HL-60/S4 treated with retinoic acid at 250 ng/mL for 4 days and 3 days (cell line): ENCODE measurements around the gene COL5A3.
"Not testable (repeated sequence)": the region's sequence is repeated elsewhere in the genome, so short reads cannot be mapped to it uniquely, and the experiment has no call there.

Experiments used
- in situ Hi-C: fragments of 300-500 bp; cut with MboI; formaldehyde crosslinking; loops from 2 replicates; pipeline ENCODE4 v1.7.0; 2022; ENCODE audit warnings: low sequenced_read_pairs

The COL5A3 gene

GRCh38 chr19:9940778-9941177 lies 69.5 kb downstream of the COL5A3 start:
- in situ Hi-C loops: loop anchor here (25.0 kb wide), 1 partner anchor 447 kb away; the partner anchor contains the start of gene TYK2

GRCh38 chr19:9939301-9939913 lies 70.9 kb downstream of the COL5A3 start:
- in situ Hi-C loops: loop anchor here (10.0 to 25.0 kb wide), 2 partner anchors 305 to 448 kb away; partner anchors contain the start of gene TYK2

DNA sequence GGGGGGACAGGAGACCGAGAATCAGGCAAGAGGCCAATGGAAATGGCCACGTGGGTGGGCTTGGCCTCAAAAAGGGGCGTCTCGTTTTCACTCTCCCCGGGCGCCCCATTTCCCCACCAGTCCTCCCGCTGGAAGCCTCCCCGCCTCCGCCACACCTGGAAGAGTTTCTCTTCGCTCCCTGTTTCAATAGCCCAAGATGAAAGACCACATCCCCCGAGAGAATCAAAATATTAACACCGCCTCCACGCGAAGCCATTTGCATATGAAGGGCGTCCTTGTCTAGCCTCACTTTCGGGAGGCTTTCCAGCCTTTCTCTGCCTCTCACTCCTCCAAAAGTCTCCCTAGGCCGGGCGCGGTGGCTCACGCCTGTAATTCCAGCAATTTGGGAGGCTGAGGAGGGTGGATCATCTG lies 73.3 kb downstream of the COL5A3 start:
- in situ Hi-C loops: loop anchor here (10.0 to 25.0 kb wide), 2 partner anchors 308 to 450 kb away; partner anchors contain the start of gene TYK2

GRCh38 chr19:9936326-9937000 lies 73.8 kb downstream of the COL5A3 start, which contains the start of gene OLFM2:
Gene OLFM2 (minus strand): TSS chr19:9936515. CDS start chr19:9936366, 149 bp downstream.
- in situ Hi-C loops: loop anchor here (10.0 to 25.0 kb wide), 2 partner anchors 308 to 451 kb away; partner anchors contain the start of gene TYK2

DNA sequence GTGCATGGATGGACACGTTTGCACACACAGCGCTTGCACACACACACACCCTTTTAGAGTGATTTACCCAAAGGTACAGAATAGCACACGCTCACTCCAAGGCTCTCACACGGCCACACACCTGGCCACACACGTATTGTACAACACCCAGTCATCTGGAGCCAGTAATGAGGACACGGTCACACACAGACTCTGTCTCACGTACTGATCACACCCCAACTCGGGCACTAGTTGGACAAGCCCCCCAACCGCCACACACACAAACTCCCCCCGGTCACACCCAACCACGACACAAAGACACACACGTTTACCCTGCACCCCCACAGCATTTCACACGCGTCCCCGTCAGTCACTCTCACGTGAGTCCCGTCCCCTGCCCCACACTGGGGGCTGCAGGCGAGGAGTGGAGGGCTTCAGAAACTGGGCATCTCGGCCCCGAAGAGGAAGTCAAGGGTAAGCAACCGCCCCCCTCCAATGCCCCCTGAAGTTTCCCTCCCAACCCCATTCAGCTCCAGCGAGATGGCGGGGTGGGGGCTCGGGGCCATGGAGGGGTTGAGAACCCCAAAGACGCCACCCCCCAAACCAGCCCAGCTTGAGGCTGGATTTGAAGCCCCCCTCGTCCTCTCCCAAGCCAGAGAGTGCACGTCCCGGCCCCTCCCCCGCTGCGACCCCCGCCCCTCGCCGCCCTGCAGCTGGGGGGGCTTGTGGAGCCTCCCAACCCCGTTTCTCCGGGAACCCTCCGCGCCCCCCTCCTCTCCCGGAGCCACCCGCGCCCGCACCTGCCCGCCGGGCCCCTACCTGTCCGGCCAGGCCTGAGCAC lies 74.6 kb downstream of the COL5A3 start:
- in situ Hi-C loops: loop anchor here (10.0 to 25.0 kb wide), 2 partner anchors 309 to 452 kb away; partner anchors contain the start of gene TYK2

DNA sequence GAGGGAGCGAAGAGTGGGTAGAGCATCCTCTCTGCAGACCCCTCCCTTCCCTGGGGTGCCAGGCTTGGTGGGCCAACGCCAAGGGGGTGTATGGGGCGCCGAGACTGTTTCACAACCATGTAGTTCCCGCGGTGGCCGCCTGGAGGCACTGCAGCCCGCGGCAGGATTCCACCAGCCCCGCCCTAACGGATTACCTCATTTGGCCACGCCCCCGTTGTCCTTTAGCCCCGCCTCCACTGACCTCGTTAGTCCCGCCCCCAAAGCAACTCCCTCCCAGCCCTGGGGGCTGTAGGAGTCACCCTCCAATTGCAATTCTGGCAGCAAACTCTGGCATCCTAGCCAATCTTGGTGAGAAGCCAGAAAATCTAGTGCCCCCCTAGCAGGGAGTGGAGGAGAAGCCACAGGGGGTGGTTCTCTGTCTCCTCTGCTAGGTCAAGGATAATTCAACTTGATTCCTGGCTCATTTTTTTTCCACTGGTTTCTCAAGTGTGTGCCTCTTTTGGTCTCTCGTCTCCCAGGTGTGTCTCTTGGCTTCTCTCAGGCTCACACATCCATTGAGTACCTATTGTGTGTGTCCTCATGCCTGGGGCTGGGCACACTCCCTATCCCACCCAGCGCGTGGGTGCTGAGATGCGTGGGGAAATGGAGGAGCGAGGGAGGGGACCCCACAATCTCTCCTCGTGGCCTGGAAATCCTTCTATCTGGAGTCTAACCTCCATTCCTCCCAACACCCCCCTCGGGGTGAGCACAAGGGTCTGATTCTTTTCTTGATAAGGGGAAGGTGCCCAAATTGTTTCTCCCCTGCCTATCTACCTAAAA lies 76.0 kb downstream of the COL5A3 start:
- in situ Hi-C loops: loop anchor here (10.0 to 25.0 kb wide), 2 partner anchors 310 to 453 kb away; partner anchors contain the start of gene TYK2

DNA sequence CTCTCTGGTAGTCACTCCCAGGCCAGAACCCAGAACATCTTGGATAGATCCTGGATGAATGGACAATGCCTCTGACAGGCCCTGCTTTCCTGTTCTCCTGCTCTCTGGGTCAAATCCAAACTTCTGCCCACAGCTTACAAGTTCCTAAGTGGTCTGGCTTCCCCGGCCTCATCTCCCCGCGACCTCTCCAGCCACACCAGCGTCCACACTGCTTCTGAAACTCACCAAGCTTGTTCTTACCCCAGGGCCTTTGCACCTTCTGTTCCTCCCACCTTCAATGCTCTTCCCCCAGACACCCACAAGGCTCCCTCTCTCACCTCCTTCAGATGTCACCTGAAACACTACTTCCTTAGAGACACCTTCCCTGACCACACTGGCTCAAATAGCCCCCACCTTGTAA lies 77.5 kb downstream of the COL5A3 start:
- in situ Hi-C loops: loop anchor here (10.0 to 25.0 kb wide), 2 partner anchors 312 to 454 kb away; partner anchors contain the start of gene TYK2

GRCh38 chr19:9931629-9932028 lies 78.7 kb downstream of the COL5A3 start:
- in situ Hi-C loops: loop anchor here (10.0 to 25.0 kb wide), 2 partner anchors 313 to 456 kb away; partner anchors contain the start of gene TYK2

- in situ Hi-C loops: no loop called here
Measured at GRCh38 chr19:9923440-9923839, 86.9 kb downstream of the COL5A3 start.

- in situ Hi-C loops: not testable (repeated sequence)
Measured at GRCh38 chr19:9922782-9923379, 87.4 kb downstream of the COL5A3 start.

- in situ Hi-C loops: no loop called here
Measured at GRCh38 chr19:9917321-9917720, 93.0 kb downstream of the COL5A3 start.

DNA sequence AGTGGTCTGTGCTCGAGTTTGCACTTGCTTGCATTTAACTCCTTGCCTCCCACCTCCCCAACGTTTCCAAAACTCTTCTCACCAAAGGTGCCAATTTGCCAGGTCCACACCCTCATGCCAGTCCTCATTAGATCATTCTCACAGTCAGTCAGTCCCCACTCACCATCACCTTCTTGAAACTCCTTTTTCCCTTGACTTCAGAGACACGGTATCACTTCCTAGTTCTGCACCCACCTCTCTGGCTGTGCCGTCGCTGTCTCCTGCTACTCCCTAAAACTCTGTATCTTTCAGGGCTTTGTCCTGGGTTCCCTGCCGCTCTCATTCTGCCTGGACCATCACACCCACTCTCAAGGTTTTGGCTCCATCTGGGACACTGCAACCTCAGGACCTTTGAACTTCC lies 93.6 kb downstream of the COL5A3 start:
- in situ Hi-C loops: no loop called here

DNA sequence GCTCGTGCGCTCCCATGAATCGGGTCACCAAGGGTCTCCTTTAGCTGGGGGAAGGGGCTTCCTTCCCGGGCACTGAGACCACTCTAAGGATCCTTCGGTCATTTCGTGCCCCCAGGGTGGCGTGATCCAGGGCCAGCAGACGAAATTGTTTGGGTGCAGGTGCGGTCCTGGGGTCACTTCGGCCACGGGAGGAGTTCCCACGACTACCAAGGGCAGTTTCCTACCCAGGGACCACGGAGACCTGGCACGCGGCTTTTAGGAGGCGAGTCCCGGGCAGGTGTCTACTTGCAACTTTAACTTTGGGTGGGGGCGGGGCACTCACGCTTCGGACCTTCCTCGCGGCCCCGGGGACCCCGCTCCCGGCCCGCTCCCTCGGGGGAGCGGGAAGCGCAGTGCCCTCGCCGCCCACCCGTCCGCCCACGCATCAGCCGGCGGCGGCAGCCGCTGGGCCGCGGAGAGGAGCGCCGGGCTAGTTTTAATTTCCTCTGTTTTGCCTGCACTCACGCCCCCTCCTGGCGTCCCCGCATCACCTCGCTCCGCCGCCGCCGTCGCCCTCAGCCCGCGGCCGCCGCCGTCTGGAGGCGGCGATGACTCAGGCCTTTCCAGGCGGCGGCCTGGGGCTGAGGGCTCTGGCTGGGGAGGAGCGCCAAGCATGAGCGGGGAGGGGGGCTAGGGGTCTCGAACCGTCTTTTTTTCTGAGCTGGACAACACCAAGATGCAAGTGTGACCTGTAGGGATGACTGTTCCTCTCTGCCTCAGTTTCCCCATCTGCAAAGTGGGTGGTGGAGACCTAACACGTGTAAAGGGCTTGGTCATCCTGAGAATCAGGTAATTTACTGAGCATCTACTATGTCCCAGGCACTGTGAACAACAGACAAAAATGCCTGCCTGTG lies 95.7 kb downstream of the COL5A3 start:
- in situ Hi-C loops: no loop called here

- in situ Hi-C loops: no loop called here
Measured at GRCh38 chr19:9914001-9914314, 96.3 kb downstream of the COL5A3 start.

DNA sequence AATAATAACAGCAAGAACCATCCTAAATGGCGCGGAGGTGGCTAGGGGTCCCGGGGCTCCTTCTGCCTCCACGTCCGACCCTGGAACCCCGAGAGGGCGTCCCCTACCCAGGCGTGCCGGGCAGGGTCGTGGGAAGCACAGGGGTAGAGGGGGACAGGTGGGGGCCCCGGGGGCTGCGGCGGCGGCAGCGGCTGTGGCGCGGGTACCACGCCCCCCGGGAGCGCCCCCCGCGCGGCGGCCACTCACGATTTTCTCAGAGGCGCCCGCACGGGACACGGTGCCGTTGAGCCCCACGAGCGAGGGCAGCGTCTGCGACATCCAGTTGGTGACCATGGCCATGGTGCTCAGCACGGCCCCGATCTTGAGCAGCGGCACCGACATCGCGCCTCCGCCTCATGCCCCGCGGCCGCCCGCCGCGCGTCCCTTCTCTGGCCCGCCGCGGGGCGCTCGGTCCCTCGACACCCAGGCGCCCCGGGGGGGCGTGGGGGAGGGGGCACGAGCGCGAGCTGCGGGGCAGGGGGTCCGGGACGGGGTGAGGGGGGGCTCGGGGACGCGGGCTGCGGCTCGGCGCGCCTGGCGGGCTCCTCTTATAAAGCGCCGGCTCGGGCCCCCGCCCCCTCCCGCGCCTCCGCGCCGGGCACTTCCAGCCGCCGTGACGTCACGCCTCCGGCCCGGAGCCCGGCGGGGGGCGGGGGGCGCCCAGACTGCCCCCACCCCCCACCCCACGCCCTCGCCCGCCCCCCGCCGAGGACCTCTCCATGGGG lies 96.9 kb downstream of the COL5A3 start:
- in situ Hi-C loops: no loop called here

GRCh38 chr19:9912551-9913236 lies 97.6 kb downstream of the COL5A3 start:
- in situ Hi-C loops: no loop called here

- in situ Hi-C loops: no loop called here
Measured at GRCh38 chr19:9911524-9912185, 98.6 kb downstream of the COL5A3 start.
